GM19452 (cell line): Measurements from ENCODE around the gene UTP18.
"Not testable (repeated sequence)": the region's sequence is repeated elsewhere in the genome, so short reads cannot be mapped to it uniquely, and the experiment has no call there.

Experiments
- ATAC-seq: cut with Tn5 transposase; IDR thresholded peaks from one replicate; pipeline ENCODE4 v1.9.1; 2021; ENCODE audit not compliant: unreplicated experiment

The UTP18 gene

DNA sequence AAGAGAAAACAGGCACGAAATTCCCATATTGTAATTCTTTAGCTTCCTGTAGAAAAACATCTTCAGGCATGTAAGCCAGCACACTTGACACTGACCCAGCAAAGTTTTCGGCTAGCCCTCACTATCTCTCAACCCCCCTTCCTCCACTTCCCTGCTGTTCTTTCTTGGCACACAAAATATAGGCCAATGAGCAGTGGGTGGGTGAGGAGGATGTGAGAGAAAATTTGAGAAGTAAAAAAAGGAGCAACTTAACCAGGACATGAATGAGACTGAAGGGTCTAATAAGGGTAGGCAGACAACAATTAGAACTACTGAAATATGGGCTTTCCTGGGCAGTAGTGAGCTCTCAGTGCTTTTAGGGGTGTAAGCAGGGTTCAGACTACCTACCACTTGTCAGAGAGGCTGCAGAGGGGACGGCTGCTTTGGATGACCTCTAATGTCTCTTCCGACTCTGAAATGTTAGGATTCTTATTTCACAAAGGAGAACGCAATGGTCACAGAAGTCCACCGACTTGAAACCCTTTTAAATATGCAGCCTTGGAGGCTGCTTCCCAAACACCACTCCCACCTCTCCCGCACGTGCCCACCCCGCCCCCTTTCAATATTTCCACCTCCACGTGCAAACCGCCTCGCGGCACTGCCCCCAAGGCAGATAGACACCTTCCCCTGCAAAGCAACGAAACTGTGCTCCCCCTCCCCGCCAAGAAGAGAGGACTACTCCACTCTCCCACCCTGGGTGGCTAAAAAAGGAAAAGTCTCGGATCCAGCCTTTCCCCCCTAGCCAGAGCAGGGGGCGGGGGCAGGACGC, 1.4 kb upstream of the UTP18 start:
- ATAC-seq = no peak

DNA sequence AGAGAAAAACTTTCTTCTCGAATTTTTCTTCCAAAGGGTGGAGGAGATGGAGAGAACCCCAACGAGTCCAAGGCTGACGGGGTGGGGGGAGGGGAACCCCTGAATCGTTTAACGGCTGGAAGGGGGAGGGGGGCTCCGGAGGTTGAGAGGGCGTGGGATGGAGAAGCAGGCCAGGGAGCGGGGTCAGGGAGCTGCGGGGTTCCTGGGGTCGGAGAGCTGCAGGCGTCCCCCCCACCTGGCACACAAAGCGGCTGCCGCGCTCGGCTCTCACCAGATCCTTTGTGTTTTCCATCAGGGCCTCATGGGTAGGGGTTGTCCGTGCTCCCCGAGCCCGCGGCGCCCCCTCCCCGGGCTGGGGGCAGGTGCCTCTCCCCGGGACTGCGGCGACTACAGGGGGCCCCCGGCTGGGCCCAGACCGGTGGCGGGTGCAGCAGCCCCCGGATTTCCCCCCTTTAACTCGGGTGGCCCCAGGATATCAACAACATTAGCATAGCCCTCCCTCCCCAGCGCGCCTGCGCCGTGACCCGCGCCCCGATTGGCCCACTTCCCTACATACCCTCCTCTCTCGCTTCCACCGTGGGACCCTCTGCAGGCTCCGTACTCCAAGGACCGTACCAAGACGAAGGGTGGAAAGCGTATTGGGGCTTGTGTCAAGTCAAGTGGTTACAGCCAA, 646 bp upstream of the UTP18 start, which contains the start of gene MBTD1:
MBTD1 (minus strand) TSS at position 486 of the 673 bp plus-strand sequence. CDS start 34,888 bp downstream, outside the sequence.
- ATAC-seq = peak; percentile 65

DNA sequence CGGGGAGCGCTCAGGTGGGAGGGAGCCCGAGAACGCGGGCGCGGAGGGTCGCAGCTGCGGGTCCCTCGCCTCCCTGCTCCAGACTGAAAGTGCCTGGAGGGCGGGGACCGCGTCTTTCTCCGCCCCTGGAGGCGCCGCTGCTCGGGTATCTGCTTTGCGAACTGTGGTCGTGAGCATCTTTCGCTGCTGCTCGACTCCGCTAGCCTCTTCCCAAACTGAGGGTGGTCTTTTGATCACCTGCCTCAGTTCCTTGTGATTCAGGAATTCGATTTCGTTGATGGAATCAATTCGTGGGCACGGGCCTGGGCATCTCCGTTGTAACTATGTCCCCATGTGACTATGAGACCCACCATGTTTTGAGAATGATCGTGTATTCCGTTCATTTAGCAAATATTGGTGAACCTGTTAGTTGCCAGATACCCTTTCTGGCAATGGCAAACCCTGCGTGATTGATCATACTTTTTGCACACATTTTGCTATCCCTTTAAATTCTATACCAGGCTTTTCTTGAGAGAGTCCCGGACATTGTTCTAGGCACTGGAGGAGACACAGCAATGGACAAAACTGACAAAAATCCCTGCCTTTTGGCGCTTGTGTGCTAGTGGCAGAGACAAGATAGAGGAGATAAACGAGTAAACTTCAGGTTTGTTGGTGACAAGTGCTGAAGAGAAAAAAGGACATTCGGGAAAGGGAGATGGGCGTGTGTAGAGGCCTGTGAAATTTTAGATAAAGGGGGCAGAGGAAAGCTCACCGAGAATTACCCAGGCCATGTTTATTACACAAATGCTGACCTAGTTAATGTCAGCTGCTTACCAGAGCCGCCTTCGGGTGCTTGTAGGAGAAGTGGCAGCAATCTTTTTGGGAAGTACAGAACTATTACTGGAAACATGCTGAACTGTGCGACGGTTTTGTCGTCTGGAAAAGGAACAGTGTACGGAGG, 948 bp downstream of the UTP18 start:
- no peak for ATAC-seq

DNA sequence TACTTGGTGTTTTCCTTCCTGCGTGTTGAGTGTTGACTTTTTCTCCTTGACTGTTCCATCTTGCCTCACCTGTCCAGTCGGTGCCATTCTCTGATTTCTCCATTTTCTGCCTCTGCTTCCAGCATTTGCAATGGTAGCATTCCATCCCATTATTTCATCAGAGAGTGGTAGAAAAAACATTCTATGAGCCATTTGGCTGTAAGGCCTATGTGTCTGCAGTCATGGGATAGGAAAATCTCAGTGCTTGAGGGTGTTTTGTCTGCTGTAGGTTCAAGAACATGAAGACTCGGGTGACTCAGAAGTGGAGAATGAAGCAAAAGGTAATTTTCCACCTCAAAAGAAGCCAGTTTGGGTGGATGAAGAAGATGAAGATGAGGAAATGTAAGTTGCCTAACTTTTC, 2.7 kb downstream of the UTP18 start:
- ATAC-seq = no peak

DNA sequence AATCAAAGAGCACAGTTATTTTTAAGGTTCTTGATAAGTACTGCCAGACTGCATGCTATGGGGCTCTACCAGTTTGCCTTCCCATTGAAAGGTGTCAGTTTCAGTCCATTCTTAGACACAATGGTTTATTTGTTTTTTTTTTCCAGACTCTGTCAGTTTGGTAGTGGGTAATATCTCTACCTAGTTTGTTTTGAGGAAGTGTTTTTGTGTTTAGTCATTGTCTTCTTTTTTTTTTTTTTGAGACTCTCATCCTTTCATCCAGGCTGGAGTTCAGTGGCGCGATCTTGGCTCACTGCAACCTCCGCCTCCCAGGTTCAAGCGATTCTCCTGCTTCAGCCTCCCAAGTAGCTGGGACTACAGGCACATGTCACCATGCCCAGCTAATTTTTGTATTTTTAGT, 4.1 kb downstream of the UTP18 start:
- ATAC-seq = not testable (repeated sequence)

DNA sequence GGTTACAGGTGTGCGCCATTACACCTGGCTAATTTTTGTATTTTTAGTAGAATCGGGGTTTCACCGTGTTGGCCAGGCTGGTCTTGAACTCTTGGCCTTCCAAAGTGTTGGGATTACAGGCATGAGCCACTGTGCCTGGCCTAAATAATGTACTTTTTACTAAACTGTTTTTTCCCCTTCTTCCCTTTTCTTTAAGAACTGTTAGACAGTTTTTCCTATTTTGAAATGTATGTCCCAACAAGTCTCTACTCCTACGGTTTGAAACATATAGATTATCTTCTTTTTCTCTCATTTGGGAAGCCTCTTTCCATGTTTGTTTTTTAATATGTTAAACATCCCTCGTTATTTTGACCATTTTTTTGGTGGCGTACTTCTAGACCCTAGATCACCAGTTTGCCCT, 9.6 kb downstream of the UTP18 start:
- no peak for ATAC-seq

DNA sequence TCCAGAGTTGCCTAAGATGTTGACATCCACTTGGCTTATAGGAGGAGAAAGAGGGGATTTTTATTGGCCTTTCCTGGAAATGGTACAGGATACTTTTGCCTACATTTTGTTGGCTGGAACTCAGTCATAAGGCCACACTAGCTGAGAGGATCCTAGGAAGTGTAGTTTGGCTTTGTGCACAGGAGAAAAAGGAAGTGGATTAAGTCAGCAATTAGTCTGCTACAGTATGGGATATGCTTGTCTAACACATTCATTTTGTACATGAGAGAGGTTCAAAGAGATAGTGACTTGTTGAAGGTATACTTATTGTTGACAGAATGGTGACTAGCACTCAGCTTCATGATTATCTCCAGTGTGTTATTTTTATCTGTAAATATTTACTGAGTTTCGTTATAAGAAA, 10.3 kb downstream of the UTP18 start:
- no peak for ATAC-seq

DNA sequence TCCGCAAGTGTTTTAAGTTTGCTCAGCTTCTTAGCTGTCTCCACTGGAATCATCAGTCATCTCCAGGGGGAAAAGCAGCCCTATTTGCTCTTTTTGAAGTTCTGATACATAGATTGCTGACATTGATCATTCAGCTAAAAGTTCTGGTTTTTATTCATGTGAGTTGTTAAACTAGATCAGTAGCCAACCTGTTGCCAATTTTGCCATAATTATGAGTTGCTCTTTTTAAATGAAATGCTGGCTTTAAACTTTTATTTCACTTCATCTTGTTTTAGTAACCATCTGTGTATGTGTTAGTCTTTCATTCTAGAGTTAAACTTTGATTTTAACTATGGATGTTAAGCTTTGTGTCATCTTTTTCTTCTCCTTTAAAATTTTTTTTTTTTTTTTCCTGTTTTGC, 12.5 kb downstream of the UTP18 start:
- no peak for ATAC-seq

DNA sequence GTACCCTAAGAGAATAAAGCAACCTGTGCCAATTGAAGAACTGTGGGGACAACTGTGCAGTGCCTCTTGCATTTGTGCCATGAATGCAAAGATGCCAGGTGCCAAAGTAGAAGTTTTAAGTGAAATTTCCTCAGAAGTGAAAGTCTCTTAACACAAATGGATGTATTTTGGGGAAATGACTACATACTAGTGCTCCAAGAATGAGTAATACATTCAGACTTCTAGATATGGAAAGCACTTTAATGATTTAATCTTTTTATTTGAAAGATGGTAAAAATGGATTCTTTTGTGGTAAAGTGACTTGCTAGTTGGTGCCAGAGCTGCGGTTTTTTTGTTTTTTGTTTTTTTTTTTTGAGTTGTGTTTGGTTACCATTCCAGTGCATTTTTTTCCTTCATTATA, 15.0 kb downstream of the UTP18 start:
- no peak for ATAC-seq

DNA sequence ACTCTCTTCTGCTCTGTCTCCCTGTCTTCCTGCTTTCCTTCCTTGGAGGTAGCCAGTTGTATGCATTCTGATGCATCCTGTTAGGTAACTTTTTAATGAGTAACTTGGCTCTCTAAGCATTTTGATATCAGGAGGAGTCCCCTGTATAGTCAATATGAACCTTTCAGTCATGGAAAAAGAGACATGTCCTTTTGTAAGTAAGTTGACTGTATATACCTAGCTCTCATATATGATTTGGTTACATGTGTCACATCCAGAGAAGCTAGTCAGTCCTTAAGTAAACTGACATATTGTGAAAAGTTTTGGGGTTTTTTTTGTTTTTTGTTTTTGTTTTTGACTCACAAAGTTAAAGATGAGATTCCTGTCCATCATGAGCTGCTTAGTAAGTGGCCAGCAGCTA, 18.8 kb downstream of the UTP18 start:
- no peak for ATAC-seq

DNA sequence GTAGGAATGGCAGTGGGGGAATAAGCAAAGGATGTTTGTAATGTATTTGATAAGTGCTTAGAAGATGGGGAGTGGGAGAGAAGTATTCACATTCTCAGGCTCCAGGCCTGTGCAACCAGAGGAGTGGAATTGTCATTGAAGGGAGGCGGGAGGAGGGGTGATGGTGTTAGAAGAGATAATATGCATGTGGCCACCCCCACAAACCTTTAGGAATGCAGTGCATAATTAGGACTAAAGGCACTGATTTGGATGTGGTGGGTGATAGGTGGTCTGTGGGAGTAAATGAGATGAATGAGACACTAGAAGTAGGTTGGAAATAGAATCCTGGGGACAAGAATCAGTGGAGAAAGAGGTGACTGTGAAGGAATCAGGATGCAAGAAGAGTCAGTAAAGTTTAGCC, 27.1 kb downstream of the UTP18 start:
- no peak for ATAC-seq

DNA sequence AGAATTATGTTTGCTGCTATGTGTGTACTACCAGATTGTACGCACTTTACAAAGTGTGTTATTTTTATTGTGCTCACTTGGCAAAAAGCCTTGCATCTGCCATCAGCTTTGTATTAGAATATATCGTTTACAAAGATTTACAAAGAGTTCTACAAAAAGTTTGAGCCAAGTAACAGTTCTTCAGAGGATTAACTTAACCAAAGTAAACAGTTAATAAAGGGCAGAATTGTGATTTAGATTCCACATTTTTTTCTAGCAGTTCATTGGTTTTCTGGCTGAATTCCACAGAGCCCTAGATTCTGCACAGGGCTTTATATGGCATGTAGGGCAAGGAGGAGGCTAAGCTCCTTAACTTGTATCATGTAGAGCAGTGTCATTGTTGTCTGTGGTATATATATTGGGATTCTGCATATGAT, 29.4 kb downstream of the UTP18 start:
- ATAC-seq = no peak

DNA sequence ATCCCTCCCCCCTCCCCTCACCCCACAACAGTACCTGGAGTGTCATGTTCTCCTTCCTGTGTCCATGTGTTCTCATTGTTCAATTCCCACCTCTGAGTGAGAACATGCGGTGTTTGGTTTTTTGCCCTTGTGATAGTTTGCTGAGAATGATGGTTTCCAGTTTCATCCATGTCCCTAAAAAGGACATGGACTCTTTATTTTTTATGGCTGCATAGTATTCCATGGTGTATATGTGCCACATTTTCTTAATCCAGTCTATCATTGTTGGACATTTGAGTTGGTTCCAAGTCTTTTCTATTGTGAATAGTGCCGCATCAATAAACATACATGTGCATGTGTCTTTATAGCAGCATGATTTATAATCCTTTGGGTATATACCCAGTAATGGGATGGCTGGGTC, 34.0 kb downstream of the UTP18 start:
- not testable (repeated sequence) for ATAC-seq

DNA sequence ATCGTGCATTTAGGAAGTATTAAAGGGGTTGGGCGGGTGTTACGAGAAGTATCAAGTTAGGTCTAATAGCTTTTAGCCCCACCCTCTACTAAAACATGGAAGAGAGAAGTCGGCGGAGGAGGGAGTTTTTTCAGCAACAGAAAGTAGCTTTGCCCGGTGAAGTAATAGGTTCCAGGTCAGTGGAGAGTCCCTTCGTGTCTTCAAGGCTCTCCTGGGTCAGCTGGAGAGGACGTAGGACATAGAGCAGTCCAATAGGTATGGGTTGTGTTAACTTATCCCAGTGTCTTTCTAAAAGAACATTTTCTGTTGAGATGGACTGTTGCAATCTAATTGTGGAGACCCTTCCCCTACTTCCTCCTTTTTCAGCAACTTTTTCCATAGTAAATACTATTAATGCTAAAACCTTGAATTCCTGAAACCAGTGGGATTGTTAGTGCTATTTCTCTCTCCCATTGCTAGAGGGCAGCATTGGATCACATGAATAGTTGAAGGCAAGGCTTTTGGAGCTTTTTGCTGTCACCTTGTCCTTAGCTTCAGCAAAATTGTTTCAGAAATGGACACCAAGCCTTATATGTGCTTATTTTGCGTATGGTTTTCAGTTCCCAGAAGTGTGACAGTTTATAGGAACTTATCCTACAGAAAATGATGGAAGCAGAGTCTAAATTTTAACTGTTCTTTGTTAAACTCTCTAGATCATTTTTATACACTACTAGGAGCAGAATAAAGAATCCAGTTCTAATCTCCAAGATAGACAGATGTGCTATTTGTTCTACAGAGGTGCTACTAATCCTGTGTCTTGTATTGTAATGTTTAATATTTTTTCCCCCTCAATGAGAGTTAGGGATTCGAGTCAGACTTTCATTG, 38.4 kb downstream of the UTP18 start:
- ATAC-seq = no peak

DNA sequence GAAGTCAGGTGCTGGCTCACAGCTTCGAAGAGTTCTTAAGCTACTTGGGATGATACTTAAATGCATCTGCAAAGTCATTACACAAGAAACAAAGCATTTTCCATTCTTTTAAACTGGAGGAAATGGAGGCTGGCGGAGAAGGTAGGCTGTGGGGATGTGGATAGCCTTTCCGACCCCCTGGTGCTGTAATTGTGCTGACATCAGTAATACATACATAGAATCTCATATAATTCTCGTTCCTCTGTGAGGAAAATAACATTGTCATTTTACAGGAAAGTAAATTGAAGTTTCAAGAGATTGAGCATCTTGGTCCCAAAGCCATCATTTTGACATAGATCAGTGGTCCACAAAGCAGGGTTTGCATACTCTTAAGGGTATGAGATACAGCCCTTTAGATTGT, 39.5 kb downstream of the UTP18 start:
- no peak for ATAC-seq

DNA sequence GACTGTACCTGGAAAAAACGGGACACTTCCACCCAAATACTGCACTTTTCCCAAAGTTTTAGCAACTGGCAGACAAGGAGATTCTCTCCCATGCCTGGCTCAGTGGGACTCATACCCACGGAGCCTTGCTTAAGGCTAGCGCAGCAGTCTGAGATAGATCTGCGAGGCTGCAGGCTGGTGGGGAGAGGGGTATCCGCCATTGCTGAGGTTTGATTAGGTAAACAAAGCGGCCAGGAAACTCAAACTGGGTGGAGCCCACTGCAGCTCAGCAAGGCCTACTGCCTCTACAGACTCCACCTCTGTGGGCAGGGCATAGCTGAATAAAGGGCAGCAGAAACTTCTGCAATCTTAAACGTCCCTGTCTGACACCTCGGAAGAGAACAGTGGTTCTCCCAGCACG, 44.8 kb downstream of the UTP18 start:
- ATAC-seq = no peak

DNA sequence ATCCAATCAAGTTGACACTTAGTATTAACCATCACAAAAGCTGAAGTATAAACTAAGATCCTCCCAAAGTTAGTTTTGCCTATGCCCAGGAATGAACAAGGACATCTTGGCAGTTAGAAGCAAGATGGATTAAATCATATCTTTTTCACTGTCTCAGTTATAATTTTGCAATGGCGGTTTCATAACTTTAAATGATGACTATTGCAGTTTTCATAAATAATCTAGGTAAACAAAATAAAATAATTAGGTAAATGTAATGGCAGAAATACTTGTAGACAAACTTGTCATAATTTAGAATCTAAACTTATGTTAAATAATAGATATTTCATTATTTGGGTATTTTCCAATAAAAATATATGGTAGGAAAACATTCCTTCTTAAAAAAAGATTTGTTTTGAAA, 51.7 kb downstream of the UTP18 start:
- ATAC-seq = not testable (repeated sequence)

DNA sequence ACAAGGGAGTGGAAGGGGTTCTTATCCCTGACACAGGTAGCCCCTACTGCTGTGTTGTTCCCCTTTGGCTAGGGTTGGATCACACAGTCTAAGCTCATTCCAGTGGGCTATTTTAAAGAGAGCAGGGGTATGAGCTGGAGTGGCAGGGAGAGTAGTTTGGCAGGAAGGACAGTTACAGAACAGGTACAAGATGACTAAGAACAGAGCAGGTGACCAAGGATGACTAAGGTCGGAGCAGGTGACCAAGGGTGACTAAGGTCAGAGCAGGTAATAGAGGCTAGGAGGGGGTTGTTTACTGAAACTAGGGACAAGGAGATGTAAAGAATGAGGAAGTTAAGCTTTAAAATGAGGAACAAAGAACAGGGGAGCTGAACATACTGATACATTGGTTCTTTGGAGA, 58.8 kb downstream of the UTP18 start:
- no peak for ATAC-seq

DNA sequence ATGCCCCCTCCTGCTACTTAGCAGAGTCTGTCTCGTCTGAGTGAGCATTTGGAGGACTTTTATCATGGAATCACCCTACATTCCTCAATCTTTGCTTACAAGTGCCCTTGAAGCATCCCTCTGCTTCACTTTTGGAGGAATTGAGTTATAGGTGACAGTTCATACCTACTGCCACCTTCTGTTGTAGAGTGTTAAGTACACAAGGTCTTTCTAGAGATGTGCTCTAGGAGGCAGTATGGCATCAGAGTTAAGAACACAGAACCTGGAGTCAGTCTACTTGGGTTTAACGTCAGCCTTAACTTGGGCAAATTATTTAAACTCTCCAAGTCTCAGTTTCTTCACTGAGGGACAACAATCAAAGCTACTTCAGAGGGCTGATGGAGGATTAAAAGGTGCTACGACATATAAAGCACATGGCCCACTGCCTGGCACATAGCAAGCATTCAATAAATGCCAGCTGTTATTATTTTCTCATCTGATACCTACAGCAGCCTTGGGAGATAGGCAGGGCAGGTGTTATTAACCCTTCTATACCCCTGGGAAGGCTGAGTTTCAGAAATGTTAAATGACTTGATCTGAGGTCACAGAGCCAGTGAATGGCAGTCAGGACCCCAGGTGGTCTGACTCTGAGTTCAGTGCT, 62.2 kb downstream of the UTP18 start:
- no peak for ATAC-seq

DNA sequence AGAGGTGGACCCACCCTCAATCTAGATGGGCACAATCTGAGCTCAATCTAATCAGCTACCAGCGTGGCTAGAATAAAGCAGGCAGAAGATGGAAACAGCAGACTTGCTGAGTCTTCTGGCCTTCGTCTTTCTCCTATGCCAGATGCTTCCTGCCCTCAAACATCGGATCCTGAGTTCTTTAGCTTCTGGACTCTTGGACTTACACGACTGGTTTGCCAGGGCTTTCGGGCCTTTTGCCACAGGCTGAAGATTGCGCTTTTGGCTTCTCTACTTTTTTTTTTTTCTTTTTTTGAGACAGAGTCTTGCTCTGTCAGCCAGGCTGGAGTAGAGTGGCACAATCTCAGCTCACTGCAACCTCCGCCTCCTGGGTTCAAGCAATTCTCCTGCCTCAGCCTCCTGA, 65.1 kb downstream of the UTP18 start:
- ATAC-seq = no peak
